Peyer's patch (tissue), 4 donors: Measurements from ENCODE around the gene B9D2.

Source experiments
- CTCF ChIP-seq, 6 experiments: fragments of 450-650 bp in 4 of 6; fragments of 200-600 bp in 2 of 6; sonication (generic) in 1 of 6; IDR thresholded peaks; one replicate each; pipeline ENCODE4 v1.5.1; 2017 to 2019; ENCODE audit warnings: antibody characterized with exemption in 6 of 6, mild to moderate bottlenecking in 3 of 6, moderate library complexity in 1 of 6
- POLR2A ChIP-seq, 2 donors: fragments of 450-650 bp; IDR thresholded peaks; one replicate each; pipeline ENCODE4 v1.5.1; 2017; ENCODE audit warnings: antibody characterized with exemption in 2 of 2, mild to moderate bottlenecking in 2 of 2, moderate library complexity in 2 of 2

DNA sequence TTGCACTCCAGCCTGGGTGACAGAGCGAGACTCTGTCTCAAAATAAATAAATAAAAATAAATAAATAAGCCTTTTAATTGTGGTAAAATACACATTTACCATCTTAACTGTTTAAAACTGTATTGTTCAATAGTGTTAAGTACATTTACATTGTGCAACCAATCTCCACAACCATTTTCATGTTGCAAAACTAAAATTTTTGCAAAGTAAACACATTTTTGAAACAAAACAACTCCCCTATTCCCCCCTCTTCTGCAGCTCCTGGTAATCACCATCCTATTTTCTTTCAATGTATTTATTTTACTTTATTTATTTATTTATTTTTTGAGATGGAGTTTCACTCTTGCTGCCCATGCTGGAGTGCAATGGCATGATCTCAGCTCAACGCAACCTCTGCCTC, 5.8 kb upstream of the B9D2 start:
- TF ChIP-seq CTCF (IDR thresholded peaks at IDR 0.05) (no peak), POLR2A (IDR thresholded peaks at IDR 0.05) (no peak)
